Esophagus muscularis mucosa (tissue), 4 donors: Measurements from ENCODE around the gene IRF8.

Source experiments
- CTCF ChIP-seq, 3 experiments: fragments of 200-600 bp in 2 of 3; fragments of 450-650 bp in 1 of 3; sonication (generic) in 2 of 3; IDR thresholded peaks; one replicate each; pipeline ENCODE4 v1.5.1; 2017 to 2019; ENCODE audit warnings: antibody characterized with exemption in 3 of 3, mild to moderate bottlenecking in 2 of 3, moderate library complexity in 1 of 3
- EP300 ChIP-seq: sonication (generic); formaldehyde crosslinking; IDR thresholded peaks from one replicate; pipeline ENCODE4 v1.6.1; 2017; ENCODE audit warnings: antibody characterized with exemption
- POLR2A ChIP-seq: fragments of 450-650 bp; IDR thresholded peaks from one replicate; pipeline ENCODE4 v1.6.1; 2017; ENCODE audit warnings: antibody characterized with exemption, moderate library complexity, mild to moderate bottlenecking, low read depth

DNA sequence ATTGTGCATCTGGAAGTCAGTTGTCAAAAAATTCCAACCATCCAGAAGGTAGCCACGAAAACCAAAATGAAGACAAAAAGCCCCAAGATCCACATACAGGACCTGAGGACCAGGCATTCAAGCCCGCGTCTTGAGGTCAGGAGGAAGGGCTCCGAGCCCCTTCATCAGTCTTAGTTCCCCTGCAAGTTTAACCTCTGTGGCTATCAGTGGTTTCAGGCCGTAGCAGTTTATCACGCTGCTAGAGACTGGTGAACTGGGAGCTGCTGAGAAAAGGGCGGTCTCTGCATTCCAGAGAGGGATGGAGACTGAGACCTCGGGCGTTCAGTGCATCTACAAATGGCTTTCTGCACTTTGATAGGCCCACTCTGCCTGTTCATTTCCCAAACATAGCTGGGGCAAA lies 70.6 kb downstream of the IRF8 start:
- TF ChIP-seq CTCF (IDR thresholded peaks at IDR 0.05) (no peak), POLR2A (no peak), EP300 (no peak)
